Ovary (tissue), 9 donors: ENCODE measurements around the gene STK33. TPM values are rescaled to one million over a fixed set of nuclear protein-coding genes. Genes with fewer than 3 reads are reported as not detected.

Experiments used
- DNase-seq, 5 donors: peaks; one replicate each; pipeline ENCODE4 v3.0.0-alpha.2; 2019 to 2020
- H3K27ac ChIP-seq, 2 donors: fragments of 200-600 bp; one replicate each; pipeline versions ENCODE4 v1.5.1 to v1.8.0; 2019 to 2022
- H3K27me3 ChIP-seq: fragments of 200-600 bp; one replicate; pipeline ENCODE4 v1.8.0; 2022
- H3K36me3 ChIP-seq: fragments of 200-600 bp; sonication (generic); one replicate; pipeline ENCODE4 v1.5.1; 2019
- H3K4me1 ChIP-seq: one replicate; pipeline ENCODE4 v1.8.1; 2013; ENCODE audit warnings: mild to moderate bottlenecking, moderate library complexity; ENCODE audit not compliant: insufficient read depth
- H3K4me3 ChIP-seq: fragments of 200-600 bp; sonication (generic); one replicate; pipeline ENCODE4 v1.5.1; 2017
- H3K9me3 ChIP-seq, 2 donors: fragments of 200-600 bp in 1 of 2; sonication (generic) in 1 of 2; one replicate each; pipeline versions ENCODE4 v1.5.1 to v1.8.1; 2013 to 2019; ENCODE audit warnings: mild to moderate bottlenecking in 1 of 2, moderate library complexity in 1 of 2
- EP300 ChIP-seq: sonication (generic); formaldehyde crosslinking; IDR thresholded peaks from one replicate; pipeline ENCODE4 v1.6.1; 2017; ENCODE audit warnings: antibody characterized with exemption
- POLR2A ChIP-seq: fragments of 450-650 bp; IDR thresholded peaks from one replicate; pipeline ENCODE4 v1.6.1; 2017; ENCODE audit warnings: antibody characterized with exemption, mild to moderate bottlenecking, moderate library complexity
- WGBS, 3 donors: extraction: QIAGEN DNeasy Blood & Tissue Kit in 1 of 3; methylation state at CpG; one replicate each; pipeline versions ENCODE4 v1.1.5 to v1.1.7; 2013 to 2017; 5-methylcytosine and 5-hydroxymethylcytosine counted together
- intact Hi-C, 4 donors: fragments of 100-400 bp; cut with DNase I; formaldehyde crosslinking; loops; one replicate each; pipeline versions ENCODE4 v1.11.0 to v1.15.1; 2022 to 2023
- polyA plus RNA-seq, 2 donors: library from polyadenylated mRNA; stranded (reverse); fragments of 200-250 nt in 1 of 2; fragments of 350-450 nt in 1 of 2; fragmentation: Illumina TruSeq in 1 of 2; extraction: RNeasy Lipid Tissue Mini Kit (QIAGEN cat#74804) in 1 of 2; gene quantifications; one replicate each; pipeline ENCODE4 v1.2.3, GENCODE V29; 2013 to 2014
- total RNA-seq, 7 donors: library from RNA; depleted of rRNA in 2 of 7; stranded (reverse); fragments of >200 nt in 2 of 7; fragmentation: NEBNext Ultra II Directional in 3 of 7; extraction: Animal tissue kit (Norgen Biotek cat#: 25700) in 3 of 7; gene quantifications; one replicate each; pipeline versions ENCODE4 v1.1.0 to v1.2.4, GENCODE V29; 2016 to 2023
- TF ChIP-seq, protein P1 (sequence below), 3 donors: fragments of 450-650 bp in 2 of 3; fragments of 200-600 bp in 1 of 3; IDR thresholded peaks; one replicate each; pipeline versions ENCODE4 v1.5.1 to v1.8.0; 2016 to 2022; ENCODE audit warnings: antibody characterized with exemption in 3 of 3, mild to moderate bottlenecking in 1 of 3
- donor health status: DM: no; HTN: no; CAD: no; lungs with moderate emphysema.
- donor health status: DM: no; HTN: no; CAD: no.
- donor health status: Bipolar disorder and iron deficiency.
- donor health status: DM: yes; HTN: yes; CAD: no.
- donor health status: DM: no; HTN: no; CAD: no.
- donor health status: DM: yes; HTN: yes; CAD: no.

The STK33 gene
- total and polyA plus RNA-seq, 9 donors = 11.9 to 50.8 (median 23.5) TPM

DNA sequence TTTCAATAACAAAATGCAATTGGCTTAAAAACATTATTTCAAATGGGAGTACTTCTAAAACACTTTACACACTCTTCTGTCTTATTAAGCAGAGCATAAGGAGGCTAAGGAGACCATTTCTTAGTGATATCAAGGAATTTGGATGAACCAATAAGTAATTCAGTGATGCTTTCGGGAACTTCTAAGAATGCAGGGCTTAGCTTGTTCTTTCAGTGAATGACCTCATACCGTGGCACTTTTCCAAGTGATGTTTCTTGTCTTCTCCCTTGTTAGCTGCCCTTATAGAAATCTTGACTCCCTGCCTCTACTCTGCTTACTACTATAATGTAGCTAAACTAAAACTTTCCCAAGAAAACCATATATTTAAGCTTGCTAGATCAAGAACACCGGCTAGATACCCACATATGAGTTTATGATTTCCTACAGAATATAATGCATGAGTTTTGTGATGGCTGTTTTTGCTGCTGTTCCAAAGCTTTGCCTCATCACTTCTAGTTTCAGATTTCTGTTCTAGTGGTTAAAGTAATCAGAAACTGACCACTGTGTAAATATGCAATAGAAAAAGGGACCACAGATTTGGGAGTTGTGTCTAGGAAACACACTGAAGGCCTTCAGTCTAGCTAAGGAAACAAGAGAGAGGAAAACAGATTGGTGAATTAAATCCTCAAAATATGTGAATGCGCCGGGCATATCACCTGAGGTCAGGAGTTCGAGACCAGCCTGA lies 37.5 kb upstream of the STK33 start:
- no peaks in the 10 kb centered on the region for H3K36me3 ChIP-seq
- DNase-seq = peak in 1 of 5 donors; percentile 31
- intact Hi-C loops = no loop called here
- no peaks in the 10 kb centered on the region for H3K27me3 ChIP-seq
- no peaks in the 10 kb centered on the region for H3K9me3 ChIP-seq
- H3K4me3 ChIP-seq = no peak overlapping the region
- no peaks in the 10 kb centered on the region for H3K4me1 ChIP-seq
- TF ChIP-seq EP300 = no peak
- TF ChIP-seq POLR2A = no peak
- TF ChIP-seq, protein P1, sequence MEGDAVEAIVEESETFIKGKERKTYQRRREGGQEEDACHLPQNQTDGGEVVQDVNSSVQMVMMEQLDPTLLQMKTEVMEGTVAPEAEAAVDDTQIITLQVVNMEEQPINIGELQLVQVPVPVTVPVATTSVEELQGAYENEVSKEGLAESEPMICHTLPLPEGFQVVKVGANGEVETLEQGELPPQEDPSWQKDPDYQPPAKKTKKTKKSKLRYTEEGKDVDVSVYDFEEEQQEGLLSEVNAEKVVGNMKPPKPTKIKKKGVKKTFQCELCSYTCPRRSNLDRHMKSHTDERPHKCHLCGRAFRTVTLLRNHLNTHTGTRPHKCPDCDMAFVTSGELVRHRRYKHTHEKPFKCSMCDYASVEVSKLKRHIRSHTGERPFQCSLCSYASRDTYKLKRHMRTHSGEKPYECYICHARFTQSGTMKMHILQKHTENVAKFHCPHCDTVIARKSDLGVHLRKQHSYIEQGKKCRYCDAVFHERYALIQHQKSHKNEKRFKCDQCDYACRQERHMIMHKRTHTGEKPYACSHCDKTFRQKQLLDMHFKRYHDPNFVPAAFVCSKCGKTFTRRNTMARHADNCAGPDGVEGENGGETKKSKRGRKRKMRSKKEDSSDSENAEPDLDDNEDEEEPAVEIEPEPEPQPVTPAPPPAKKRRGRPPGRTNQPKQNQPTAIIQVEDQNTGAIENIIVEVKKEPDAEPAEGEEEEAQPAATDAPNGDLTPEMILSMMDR (IDR thresholded peaks at IDR 0.05) = no peak
- no peak overlapping the region for H3K27ac ChIP-seq
- WGBS, 3 donors = 53 to 56% (median 56%) methylated on average over 6 of the region's 6 CpGs

DNA sequence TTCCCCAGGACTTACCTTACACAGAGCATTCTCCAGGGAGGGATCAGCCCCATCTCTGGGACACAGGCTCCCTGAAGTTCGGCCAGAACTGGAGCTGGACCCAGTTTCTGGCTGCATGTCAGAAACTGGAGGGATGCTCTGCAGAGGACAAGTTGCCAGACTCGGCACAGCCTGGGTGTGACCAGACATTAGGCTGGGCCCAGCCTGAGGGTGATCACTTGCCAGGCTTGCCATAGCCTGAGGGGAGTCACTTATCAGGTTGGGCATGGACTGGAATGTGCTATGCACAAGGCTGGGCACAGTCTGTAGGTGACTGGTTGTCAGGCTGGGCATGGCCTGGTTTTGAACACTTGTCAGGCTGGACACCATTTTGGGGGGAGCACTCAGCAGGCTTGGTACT lies 30.7 kb upstream of the STK33 start:
- intact Hi-C loops = no loop called here
- DNase-seq = no peak
- H3K36me3 ChIP-seq = no peaks in the 10 kb centered on the region
- H3K27ac ChIP-seq = no peak overlapping the region
- no peaks in the 10 kb centered on the region for H3K9me3 ChIP-seq
- TF ChIP-seq, protein P1 (IDR thresholded peaks at IDR 0.05) = no peak
- H3K4me3 ChIP-seq = no peak overlapping the region
- no peaks in the 10 kb centered on the region for H3K4me1 ChIP-seq
- H3K27me3 ChIP-seq = no peaks in the 10 kb centered on the region
- WGBS, 3 donors = 85 to 87% (median 86%) methylated on average over 2 of the region's 2 CpGs

DNA sequence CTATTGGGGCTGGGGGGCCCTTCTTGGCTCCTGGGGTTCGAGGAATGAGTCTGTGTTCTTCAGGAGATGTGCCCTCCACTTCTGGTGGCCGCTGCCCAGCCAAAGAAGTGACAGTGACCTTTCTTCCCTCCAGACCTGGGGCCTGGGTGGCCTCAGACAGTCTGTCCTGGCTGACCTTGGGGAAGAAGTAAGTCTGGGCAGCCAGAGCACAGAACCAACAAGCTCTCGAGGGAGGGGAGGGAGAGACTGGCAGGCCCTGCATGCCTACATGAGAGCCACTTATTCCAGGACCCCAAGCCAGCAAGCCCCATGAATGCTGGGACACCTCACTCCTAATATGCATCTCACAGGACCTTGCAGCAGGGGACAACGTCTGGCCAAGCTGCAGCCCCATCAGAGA lies 27.1 kb upstream of the STK33 start:
- no peaks in the 10 kb centered on the region for H3K4me1 ChIP-seq
- WGBS, 3 donors = 76 to 78% (median 76%) methylated on average over 4 of the region's 4 CpGs
- DNase-seq = no peak
- no peaks in the 10 kb centered on the region for H3K27me3 ChIP-seq
- H3K4me3 ChIP-seq = no peak overlapping the region
- no peak overlapping the region for H3K27ac ChIP-seq
- H3K9me3 ChIP-seq = no peaks in the 10 kb centered on the region
- intact Hi-C loops = no loop called here
- H3K36me3 ChIP-seq = no peaks in the 10 kb centered on the region
- TF ChIP-seq POLR2A (no peak), EP300 (no peak)
- TF ChIP-seq, protein P1 (IDR thresholded peaks at IDR 0.05) = no peak

DNA sequence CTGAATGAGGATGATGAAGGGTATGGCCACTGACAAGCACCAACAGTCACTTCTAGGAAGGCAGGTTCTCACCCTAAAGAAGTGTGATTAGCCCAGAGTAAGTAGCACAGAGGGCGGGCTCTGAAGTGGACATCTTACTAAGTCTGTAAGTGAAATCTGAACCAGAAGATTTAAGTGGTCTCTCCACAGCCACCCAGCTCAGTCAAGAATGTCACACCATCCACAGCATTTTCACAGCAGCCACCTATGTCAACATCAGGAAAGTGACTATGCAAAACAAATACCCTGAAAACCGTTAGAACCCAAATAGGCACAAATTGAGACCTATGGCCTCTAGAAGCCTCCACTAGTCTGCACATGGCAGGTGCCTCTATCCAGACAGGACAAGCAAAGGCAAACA lies 23.0 kb upstream of the STK33 start:
- H3K27me3 ChIP-seq = no peaks in the 10 kb centered on the region
- H3K36me3 ChIP-seq = no peaks in the 10 kb centered on the region
- 79 to 93% (median 92%) methylated on average over 2 of the region's 2 CpGs for WGBS, 3 donors
- DNase-seq = no peak
- intact Hi-C loops = no loop called here
- TF ChIP-seq, protein P1 (IDR thresholded peaks at IDR 0.05) = no peak
- TF ChIP-seq EP300 = no peak
- H3K9me3 ChIP-seq = no peaks in the 10 kb centered on the region
- no peak overlapping the region for H3K4me3 ChIP-seq
- no peak overlapping the region for H3K27ac ChIP-seq
- no peaks in the 10 kb centered on the region for H3K4me1 ChIP-seq
